Pulmonary artery endothelial cell (primary cell): ENCODE data around the gene SLC36A2. TPM values are rescaled to one million over a fixed set of nuclear protein-coding genes. Genes with fewer than 3 reads are reported as not detected.
"Not testable (repeated sequence)": the region's sequence is repeated elsewhere in the genome, so short reads cannot be mapped to it uniquely, and the experiment has no call there.

Experiments used
- DNase-seq: peaks from one replicate; pipeline ENCODE4 v3.0.0-alpha.2; 2011; ENCODE audit warnings: low read depth, low spot score
- total RNA-seq: library from RNA; depleted of rRNA; stranded (reverse); fragments of >200 nt; gene quantifications from 2 replicates; pipeline ENCODE4 v1.2.3, GENCODE V29; 2014

Gene SLC36A2
- not detected in 2 replicates for total RNA-seq

GRCh38 chr5:151347369-151347768 is at the start of gene SLC36A2:
TSS of gene SLC36A2 (minus strand) at chr5:151347559. CDS start at chr5:151347460, 99 bp downstream.
- DNase-seq, result no peak

- no peak for DNase-seq
Measured at GRCh38 chr5:151388960-151389359, 41.6 kb upstream of the SLC36A2 start.

- no peak for DNase-seq
Measured at GRCh38 chr5:151384106-151384505, 36.7 kb upstream of the SLC36A2 start.

GRCh38 chr5:151383011-151383410 is 35.7 kb upstream of the SLC36A2 start:
- DNase-seq, result no peak

GRCh38 chr5:151382576-151382975 is 35.2 kb upstream of the SLC36A2 start:
- no peak for DNase-seq

- DNase-seq, result no peak
Measured at GRCh38 chr5:151381899-151382298, 34.5 kb upstream of the SLC36A2 start.

GRCh38 chr5:151378616-151379015 is 31.3 kb upstream of the SLC36A2 start:
- DNase-seq, result no peak

GRCh38 chr5:151374539-151374938 is 27.2 kb upstream of the SLC36A2 start:
- DNase-seq, result no peak

- DNase-seq, result not testable (repeated sequence)
Measured at GRCh38 chr5:151367038-151367437, 19.7 kb upstream of the SLC36A2 start.

GRCh38 chr5:151363673-151364072 is 16.3 kb upstream of the SLC36A2 start:
- DNase-seq, result no peak

GRCh38 chr5:151362970-151363369 is 15.6 kb upstream of the SLC36A2 start:
- DNase-seq, result no peak

GRCh38 chr5:151359391-151359790 is 12.0 kb upstream of the SLC36A2 start:
- no peak for DNase-seq

GRCh38 chr5:151357792-151358191 is 10.4 kb upstream of the SLC36A2 start:
- DNase-seq, result no peak

- DNase-seq, result no peak
Measured at GRCh38 chr5:151357097-151357496, 9.7 kb upstream of the SLC36A2 start.

- DNase-seq, result no peak
Measured at GRCh38 chr5:151351671-151352070, 4.3 kb upstream of the SLC36A2 start.

GRCh38 chr5:151348789-151349188 is 1.4 kb upstream of the SLC36A2 start:
- no peak for DNase-seq

GRCh38 chr5:151345808-151346478 is 1.4 kb downstream of the SLC36A2 start:
- no peak for DNase-seq

GRCh38 chr5:151345187-151345807 is 2.1 kb downstream of the SLC36A2 start:
- DNase-seq, result no peak

- no peak for DNase-seq
Measured at GRCh38 chr5:151344088-151344487, 3.3 kb downstream of the SLC36A2 start.

GRCh38 chr5:151340004-151340403 is 7.4 kb downstream of the SLC36A2 start:
- no peak for DNase-seq

- no peak for DNase-seq
Measured at GRCh38 chr5:151338734-151339133, 8.6 kb downstream of the SLC36A2 start.

- no peak for DNase-seq
Measured at GRCh38 chr5:151332857-151333256, 14.5 kb downstream of the SLC36A2 start.

- no peak for DNase-seq
Measured at GRCh38 chr5:151328734-151329133, 18.6 kb downstream of the SLC36A2 start.
